GM19025 (cell line): Measurements from ENCODE around the gene ZNFX1.
"Not testable (repeated sequence)": the region's sequence is repeated elsewhere in the genome, so short reads cannot be mapped to it uniquely, and the experiment has no call there.

ENCODE experiments used
- ATAC-seq: cut with Tn5 transposase; IDR thresholded peaks from one replicate; pipeline ENCODE4 v1.9.1; 2021; ENCODE audit warnings: mild to moderate bottlenecking, low read depth, moderate library complexity; ENCODE audit not compliant: unreplicated experiment

Gene ZNFX1

DNA sequence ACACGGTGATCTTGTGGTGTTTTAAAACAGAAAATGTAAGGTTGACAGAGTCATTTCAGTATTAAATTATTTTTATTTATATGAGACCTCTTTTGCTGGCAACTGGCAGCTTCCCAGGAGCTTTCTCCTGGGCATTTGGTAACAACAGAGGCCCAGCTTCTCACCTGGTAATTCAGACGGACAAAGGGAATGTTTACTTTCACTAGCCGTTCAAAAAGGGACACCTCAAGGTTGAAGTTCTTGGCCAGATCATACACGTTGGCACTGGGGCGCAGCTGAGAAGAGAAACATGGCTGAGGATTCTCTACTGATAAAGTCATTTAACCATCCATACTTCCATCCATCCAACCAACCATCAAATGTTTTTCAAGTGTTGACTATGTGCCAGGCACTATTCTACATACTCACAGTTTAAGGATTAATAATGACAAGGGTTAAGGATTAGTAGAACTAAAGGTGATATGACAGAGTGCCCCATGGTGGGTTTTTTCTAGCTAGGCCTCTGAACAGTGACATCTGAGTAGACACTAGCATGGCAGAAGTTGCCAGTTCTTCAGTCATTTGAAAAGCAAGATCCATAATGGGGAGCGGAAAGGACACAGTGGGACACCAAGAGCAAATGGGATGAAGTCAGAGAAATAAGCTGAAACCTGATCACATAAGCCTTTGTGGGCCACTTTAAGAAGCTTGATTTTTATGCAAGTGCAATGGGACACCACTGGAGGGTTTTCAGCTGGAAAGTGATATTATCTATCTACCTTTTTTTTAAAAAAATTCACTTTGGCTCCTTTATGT is 25.1 kb downstream of the ZNFX1 start:
- ATAC-seq: no peak

DNA sequence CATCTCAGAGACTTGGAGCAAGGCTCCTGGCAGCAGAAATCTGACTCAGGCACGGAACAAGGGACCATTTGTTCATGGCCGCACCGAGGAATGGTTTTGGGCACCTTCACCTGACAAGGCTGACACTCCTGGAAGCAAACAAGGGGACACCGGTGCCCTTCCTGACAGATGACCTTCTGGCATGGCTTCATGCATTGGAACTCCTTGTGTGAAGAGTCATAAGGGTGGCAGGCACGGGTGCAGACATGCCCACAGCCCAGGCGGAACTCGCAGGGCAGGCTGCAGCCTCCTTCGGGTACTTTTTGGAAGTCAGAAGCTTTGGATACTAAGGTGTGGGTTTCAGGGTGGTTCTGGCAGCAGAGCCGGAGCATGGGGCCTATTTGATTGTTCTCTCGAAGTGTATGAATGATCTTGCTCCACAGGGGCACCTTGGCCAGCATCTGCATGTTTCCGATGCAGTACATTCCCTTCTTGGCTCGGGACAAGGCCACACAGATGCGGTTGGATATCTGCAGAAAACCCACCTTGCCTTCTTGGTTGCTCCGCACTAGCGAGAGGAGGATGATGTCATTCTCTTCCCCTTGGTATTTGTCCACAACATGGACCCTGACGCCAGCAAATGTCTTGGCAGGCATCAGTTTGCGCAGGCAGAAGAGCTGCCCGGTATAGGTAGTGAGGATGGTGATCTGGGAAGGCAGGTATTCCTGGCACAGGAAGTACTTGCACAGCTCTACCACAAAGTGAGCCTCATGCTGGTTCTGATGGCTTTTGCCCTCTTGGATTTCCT is 28.8 kb downstream of the ZNFX1 start:
- no peak for ATAC-seq

DNA sequence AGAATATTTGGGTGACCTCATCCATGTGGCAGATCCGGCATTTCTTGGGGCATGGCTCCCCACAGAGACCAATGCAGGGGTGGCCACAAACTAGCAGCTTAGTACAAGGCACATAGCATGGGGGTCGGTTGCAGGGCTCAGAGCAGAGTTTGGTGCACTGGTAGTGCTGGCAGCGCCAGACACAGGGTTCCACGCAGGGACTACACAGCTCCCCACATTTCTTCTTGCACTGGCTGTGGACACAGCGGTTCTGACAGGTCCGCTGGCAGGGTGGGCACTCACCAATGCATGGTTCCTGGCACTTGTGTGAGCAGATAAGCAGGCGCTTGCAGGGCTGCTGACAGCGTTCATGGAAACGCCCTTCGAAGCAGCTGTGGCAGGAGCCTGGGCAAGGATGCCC is 29.6 kb downstream of the ZNFX1 start:
- no peak for ATAC-seq

DNA sequence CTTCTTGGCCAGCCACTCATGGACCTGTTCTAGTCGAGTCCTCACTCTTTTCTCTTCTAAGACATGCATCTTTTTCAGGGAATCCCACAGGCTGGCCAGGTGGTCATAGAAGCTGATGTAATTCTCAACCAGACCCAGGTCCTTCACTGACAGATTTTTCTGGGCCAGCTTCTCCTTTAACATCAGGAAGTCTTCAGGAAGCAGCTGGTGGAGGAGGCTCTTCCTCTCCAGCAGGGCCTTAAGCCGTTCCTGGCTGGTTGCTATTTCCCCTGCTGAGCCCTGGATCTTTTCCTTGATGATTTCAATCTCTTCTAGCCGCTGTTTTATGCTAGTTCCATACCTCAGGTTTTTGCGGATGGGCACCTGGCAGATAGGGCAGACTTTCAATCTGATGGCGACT is 30.1 kb downstream of the ZNFX1 start:
- ATAC-seq: no peak

DNA sequence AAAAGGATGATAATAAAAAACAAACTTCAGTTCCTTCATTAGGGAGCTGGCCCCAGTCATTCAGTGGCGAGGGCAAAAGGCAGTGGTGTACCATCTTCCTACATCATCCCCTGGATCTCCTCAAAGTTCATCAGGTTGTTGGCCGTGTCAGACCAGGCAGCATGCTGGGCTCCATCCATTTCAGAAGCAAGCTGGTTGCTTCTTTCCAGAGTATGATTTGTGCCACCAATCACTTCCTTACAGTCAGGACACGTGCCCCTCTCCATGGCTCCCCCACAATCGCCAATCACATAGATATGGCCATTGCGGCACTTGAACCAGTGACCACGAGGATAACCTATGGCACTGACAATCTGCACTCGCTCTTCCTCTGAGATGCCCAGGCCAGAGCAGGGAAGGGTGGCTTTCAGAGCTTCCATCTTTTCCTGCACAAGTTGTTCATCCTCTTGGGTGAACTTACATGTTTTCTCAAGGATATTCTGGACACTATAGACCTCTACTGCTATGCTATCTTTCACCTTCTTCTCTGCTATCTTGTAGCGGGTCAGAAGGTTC is 30.6 kb downstream of the ZNFX1 start:
- ATAC-seq: no peak

DNA sequence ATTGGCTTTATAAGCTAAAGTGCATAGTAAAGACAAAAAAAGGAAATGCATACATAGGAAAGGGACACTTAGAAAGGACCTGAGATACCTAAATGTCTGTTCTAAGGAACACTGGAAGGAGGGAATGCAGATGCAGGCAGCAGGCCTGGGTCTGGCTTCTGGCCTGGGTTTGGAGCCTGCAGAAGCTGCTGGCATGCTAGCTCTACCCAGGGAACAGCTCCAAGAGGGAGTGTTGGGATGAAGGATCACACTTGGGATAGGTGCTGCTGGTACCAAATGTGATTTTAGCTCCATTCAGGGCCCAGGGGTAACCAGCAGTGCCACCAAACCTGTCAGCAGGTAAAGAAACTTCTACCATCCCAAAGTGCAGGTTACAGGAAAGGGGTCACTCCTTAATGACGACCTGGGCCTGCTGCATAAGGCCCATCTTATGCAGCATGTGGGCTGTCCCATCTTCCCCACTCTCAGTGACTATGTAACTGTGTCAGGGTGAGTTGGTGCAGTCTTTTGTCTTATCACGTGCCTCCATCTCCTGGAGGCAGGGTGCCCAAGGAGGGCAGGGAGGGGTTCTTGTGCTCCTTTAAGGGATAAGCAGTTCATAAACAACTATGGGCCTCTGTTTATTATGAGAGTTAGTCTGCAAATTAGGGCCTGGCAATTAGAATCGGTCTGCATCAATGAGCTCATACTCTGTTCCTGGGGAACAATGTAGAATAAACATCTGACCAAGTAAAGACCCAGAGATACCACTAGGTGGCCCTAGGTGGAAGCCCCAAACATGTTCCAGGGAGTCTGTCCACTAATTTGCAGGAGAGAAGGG is 31.7 kb downstream of the ZNFX1 start:
- ATAC-seq: no peak

DNA sequence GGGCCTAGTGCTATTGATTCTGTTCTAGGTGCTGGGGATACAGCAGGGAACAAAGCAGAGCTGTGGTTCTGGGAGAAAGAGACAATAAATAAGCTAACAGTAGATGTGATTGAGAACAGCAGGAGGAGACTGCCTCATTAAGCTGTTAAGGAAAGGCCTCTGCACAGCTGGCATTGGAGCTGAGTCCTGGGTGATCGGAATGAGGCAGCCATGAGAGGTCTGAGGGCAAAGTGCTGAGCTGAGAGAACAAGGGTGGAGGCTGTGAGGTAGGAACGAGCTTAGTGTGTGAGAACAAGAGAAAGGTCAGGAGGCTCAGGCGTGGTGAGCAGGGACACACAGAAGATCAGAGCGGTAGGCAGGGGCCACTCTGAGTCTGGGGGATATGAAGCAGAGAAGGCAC is 40.3 kb downstream of the ZNFX1 start:
- ATAC-seq: no peak

DNA sequence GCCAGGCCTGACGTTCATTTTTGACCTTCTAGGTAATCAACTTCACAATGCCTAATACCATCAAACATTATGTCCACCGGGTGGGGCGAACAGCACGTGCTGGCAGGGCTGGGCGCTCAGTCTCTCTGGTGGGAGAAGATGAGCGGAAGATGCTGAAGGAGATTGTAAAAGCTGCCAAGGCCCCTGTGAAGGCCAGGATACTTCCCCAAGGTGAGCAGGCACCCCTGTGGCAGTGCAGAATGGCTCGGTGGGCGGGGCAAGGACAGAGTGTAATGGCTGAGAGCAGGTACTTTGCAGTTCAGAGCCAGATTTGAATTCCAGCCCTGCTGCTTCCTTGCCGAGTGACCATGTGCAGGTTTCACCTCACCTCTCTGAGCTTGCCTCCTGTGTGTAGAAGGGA is 41.6 kb downstream of the ZNFX1 start:
- ATAC-seq: no peak

DNA sequence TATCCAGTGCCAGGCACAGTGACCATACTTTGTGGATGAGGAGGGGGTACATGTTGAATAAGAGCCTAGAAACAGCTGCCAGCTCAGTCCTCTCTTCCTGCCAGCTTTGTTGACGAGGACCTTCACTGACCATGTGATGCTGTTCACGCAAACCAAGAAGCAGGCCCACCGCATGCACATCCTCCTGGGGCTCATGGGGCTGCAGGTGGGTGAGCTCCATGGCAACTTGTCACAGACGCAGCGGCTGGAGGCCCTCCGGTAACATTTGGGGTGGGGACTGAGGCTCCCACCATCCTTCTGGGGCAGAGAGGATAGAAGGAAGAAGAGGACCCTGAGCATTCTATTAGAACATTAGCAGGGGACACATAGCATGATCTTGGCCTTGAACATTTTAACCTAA is 43.0 kb downstream of the ZNFX1 start:
- no peak for ATAC-seq

DNA sequence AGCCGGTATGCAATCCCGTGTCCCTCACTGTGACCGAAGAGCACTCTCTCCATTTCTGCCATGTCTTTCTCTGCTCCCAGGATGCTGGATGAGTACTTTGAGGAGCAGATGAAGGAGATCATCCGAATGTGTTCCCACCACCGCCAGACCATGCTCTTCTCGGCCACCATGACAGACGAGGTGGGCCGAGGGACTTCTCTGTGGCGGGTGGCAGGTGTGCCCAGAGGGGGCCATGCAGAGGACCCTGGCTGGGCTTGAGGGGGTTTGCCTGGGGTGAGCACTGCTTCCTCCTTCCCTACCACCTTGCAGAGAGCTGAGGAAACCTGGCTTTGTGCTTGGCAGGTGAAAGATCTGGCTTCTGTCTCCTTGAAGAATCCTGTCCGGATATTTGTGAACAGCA is 44.6 kb downstream of the ZNFX1 start:
- no peak for ATAC-seq

DNA sequence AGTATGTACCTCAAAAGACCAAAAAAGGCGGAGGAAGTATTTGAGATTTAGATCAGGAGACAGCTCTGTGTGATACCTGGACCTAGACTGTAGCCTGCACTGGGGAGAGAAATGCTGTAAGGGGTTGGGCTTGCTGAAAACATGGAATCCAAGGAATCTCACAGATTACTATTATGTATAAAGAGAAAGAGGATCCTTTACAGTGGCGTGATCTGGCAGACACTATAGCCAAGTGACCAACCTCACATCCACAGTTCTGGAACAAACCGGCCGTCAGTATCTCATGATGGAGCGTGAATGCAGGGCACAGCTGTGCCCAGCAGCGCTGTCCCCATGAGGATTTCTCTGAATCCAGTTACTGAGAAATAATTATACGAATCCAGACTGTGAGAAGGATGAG is 46.4 kb downstream of the ZNFX1 start:
- ATAC-seq: no peak

DNA sequence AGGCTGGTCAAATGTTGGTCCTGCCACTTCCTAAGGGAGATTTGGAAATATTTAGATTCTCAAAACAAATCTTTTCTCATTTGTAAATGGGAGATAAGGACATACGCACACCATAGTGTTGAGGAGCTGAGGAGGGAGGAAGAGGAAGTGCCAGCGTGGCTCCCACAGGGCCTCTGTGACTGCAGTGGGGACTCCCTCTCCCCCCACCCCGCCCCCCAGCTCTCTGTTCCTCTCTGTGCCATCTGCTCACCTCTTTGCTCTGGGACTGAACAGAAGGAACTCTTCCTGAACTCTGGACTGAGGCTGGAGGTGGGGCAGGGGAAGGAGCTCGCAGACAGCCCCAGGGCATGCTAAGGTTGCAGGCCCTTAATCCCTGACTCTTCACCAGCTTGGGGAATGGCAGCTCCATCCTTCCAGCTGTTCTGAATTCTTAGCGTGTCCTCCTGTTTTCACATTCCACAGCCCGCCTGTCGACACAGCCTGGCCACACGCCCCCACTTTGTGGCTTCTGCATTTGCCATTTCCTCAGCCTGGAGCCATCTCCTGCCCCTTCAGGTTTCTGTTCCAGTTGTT is 47.2 kb downstream of the ZNFX1 start:
- no peak for ATAC-seq

DNA sequence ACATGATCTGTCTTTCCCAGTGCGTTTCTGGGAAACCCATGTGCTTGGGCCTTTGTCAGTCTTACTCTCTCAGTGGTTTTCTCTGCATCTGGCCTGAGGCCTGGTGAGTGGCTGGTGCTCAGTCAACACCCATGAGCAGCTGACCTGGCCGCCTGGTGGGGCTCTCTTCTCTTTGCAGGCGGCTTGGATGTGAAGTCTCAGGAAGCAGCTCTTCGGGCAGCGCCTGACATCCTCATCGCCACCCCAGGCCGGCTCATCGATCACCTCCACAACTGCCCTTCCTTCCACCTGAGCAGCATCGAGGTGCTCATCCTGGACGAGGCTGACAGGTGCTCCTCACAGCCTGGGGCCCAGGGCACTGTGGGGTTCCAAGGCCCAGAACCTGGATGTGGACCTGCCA is 47.8 kb downstream of the ZNFX1 start:
- no peak for ATAC-seq

DNA sequence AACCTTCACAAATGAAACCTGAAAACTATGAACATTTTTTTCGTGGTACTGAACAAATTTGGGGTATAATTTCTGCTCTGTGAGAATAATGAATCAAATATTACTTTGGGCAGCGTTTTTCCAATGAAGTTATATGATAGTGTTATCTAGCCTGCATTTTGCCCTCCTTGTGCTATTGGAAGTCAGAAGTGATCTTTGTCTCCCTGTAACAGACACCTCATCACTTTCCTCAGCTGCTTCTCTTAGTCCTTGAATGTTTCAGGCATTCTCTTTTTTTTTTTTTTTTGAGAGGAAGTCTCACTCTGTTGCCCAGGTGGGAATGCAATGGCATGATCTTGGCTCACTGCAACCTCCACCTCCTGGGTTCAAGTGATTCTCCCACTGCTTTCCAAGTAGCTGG is 48.5 kb downstream of the ZNFX1 start:
- ATAC-seq: no peak

DNA sequence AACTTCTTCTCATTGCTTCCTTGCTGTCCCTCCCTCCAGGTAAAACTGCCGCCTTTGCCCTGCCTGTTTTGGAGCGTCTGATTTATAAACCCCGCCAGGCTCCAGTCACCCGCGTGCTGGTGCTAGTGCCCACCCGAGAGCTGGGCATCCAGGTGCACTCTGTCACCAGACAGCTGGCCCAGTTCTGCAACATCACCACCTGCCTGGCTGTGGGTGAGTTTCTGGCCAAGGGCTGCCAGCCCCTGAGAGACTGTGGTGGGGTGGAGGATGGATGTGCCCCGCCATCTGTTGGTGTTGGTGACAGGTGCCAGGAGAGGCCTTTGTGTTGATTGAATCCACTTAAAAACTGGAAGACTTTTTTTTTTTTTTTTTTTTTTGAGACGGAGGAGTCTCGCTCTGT is 49.2 kb downstream of the ZNFX1 start:
- ATAC-seq: no peak

DNA sequence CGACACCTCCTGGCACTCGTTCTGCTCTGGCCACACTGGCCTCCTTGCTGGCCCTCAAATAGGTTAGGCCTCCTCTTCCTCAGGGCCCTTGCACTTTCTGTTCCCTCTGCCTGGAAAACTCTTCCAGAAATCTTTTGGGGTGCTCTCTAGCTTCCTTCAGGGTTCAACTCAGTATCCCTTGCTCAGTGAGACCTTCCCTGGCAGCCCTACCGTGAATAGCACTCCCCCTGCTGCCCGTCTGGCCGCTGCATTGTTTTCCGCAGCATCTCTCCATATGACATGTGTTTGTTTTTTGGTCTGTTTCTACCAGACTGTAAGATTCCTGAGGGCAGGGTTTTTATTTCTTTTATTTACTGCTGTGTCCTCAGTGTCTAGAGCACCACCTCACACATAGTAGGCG is 52.0 kb downstream of the ZNFX1 start:
- no peak for ATAC-seq

DNA sequence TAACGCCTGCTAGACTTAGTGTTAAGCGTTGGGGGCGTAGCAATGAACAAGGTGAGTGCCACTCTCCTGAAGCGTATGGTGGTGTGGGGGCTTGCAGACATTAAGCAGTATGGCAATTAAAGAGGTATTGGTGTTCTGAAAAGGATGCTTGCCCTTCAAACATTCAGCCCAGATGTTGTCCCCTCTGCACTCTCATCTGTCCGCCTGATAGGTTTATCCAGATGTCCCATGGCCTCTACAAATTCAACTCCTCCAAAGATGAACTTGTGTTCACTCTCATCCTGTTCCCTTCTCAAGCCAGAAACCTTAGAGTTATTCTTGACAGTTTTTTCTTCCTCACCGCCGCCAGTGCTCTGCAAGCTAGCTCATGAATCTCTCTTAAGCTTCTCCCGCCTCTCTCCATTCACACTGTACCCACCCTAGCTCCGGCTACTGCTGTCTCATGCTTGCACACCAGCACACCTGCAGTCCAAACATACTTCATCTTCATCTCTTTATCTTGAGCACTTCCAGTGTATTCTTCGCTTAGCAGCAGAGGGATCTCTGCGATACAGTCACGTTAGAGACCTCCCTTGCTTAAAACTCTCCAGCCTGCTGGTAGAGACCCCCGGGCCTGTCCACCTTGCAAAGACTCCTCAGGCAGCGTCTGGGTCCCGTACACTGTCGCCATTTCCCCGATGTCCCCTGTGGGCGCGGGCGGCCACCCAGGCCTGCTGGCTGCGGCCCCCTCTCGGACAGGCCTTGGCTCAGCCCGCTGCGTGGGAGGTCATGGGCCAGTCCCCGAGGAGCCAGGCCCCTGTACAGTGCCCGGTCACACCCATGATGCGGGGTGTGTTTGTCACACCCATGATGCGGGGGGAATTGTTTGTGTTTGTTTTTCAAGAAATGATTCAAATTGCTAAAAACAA is 57.7 kb downstream of the ZNFX1 start:
- ATAC-seq: no peak

DNA sequence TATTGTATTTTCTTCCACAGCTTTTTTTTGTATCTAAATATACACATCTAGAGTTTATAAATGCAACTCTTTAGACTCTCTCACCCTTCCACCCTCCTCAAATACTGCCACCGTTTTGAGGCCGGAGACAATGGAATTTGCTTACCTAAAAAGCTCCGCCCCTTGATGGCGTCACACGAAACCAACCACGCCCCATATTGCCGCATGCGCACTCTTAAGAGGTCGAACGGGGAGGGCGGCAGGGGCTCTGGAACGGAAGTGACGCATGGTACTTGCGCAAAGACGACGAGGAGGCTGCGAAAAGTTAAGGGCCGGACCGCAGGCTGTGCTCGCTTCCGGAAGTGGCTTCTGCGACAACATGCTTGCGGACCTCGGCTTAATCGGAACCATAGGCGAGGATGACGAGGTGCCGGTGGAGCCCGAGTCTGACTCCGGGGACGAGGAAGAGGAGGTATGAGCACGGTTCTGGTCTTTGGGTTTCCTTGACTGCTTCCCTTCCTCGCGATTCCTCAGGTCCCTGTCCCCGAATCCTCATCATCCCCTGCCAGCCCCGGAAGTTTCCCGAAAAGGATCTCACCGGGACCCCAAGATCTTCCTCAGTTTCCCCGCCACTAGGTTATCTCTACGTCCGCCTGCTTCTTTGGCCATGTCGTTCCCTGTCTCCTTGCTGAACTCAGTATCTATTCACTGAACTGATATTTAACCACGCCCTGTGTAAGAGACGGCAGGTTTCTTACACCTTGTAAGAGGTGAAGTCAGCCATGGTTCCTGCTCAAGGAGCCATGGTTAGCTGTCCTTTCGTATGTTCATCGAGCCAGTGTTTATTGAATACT is 58.5 kb downstream of the ZNFX1 start, which contains the start of gene DDX27:
TSS of gene DDX27 (plus strand) at position 326 of the 833 bp plus-strand sequence. CDS start at position 359, 33 bp downstream.
- ATAC-seq: peak; percentile 92

DNA sequence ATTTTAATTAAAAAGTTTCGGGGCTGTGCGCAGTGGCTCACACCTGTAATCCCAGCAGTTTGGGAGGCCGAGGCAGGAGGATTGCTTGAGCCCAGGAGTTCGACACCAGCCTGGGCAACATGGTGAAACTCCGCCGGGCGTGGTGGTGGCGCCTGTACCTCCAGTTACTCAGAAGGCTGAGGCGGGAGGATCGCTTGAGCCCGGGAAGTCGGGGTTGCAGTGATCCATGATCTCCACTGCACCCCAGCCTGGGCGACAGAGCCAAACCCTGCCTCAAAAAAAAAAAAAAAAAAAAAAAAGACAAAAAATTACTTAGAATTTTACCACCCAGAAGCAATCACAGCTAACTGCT is 59.1 kb downstream of the ZNFX1 start:
- not testable (repeated sequence) for ATAC-seq
